ENCODE measurements around the gene GTF2F2.

DNA sequence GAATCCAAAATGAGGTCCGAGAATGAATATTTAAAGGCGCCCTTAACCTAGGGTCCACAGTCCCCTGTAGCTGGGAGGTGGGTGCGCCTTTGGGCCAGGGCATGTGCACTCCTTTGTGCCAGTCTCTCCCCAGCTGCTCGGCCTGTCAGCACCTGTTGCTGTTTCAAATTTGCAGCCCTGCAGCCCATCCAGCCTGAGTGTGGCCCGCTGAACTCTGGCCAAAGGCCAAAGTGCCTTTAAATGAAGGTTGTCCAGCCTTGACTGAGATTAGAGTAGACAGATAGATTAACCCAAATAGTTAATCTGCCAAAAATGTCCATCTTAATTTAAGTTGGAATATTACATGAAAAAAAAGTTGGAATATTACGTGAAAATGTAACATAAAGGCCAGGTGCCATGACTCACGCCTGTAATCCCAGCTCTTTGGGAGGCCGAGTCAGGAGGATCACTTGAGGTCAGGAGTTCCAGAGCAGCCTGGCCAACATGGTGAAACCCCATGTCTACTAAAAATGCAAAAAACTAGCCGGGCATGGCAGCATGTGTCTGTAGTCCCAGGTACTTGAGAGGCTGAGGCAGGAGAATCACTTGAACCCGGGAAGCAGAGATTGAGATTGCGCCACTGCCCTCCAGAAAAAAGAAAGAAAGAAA, 195.3 kb downstream of the GTF2F2 start:
- no peak for TF ChIP-seq CTCF (IDR thresholded peaks at IDR 0.05; ENCODE audit: extremely low read depth in 1 of 2, insufficient read depth in 1 of 2, low read depth in 1 of 2, low read length in 2 of 2)
- no peak for TF ChIP-seq POLR2A (IDR thresholded peaks at IDR 0.05; ENCODE audit: low read depth, low read length)
- TF ChIP-seq, protein P1, sequence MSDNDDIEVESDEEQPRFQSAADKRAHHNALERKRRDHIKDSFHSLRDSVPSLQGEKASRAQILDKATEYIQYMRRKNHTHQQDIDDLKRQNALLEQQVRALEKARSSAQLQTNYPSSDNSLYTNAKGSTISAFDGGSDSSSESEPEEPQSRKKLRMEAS (IDR thresholded peaks at IDR 0.05; ENCODE audit: insufficient read depth, insufficient read length): no peak
